Cortex of kidney (tissue), 1 donor: ENCODE measurements around the gene UBE2B.
"Not testable (repeated sequence)": the region's sequence is repeated elsewhere in the genome, so short reads cannot be mapped to it uniquely, and the experiment has no call there.

Source experiments
- DNase-seq: peaks from one replicate; lab custom pipeline; 2025; lab: John Stamatoyannopoulos, UW

UBE2B gene

DNA sequence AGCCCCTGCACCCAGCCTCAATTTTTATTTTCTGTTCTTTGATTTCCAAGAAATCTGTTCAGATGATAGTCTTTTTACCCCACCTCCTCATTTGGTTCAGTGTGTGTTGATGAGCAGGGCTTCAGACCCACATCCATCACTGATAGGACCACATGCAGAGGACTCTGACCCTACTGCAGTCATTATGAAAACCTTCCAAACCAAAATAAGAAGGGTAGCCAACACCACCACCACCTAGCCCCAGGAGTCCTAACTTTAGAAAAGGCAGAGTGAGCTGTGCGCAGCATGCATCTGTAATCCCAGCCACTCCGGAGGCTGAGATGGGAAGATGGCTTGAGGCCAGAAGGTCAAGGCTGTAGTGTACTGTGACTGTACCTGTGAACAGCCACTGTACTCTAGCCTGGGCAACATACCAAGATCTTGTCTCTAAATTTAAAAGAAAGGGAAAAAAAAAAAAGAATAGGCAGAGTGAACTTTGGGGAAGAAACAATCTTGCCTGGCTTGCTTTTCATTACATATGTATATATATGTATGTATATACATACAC is 27.3 kb downstream of the UBE2B start:
- no peak for DNase-seq

DNA sequence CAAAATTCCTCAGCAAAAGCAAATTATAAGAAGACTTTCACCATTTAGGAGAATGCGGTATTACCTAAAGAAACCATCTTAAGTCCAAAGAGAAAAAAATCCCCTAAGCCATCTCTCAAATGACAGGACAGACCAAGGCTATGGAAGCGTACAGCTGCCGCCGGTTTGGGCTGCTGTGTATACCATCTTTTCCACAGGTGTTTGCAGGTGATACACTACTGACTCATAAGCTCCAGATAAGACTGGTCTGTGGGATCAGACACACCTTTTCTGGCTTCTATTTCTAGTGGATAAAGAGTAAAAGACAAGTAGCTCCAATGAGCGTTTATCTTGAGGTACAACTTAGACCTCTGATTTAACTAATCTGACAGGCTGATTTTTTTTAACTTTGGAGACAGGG is 32.6 kb downstream of the UBE2B start:
- DNase-seq: no peak

DNA sequence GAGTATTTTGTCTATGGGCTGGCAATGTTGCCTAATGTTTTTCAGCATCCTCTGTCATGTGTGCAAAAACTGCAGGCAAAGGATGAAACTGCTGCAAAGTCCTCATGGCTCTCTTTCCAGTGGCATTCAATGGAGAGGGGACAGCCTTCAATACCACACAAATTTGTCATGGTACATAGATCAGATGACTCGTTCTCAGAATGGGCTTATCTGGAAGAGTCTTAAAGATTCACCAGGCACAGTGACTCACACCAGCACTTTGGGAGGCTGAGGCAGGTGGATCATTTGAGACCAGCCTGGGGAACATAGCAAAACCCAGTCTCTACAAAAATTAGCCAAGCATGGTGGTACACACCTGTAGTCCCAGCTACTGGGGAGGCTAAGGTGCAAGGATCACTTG is 35.0 kb downstream of the UBE2B start:
- DNase-seq: no peak

DNA sequence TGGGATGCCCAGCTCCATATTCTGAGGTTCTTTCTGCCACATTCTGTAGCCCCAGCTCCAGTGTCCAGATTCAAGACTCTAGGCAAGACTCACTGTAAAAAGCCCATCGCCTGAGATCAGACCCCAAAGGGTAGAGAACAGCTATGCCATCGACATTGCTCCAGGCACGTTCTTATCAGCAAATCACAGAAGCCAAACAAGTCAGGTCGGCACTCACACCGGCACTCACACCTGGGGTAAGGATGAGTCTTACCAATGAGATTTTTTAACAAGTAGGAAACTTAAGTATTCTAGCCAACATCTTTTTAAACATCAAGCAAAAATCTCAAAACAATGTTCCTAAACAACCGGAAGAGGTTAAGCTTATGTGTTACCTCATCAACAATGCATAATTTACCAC is 38.0 kb downstream of the UBE2B start:
- DNase-seq: no peak

DNA sequence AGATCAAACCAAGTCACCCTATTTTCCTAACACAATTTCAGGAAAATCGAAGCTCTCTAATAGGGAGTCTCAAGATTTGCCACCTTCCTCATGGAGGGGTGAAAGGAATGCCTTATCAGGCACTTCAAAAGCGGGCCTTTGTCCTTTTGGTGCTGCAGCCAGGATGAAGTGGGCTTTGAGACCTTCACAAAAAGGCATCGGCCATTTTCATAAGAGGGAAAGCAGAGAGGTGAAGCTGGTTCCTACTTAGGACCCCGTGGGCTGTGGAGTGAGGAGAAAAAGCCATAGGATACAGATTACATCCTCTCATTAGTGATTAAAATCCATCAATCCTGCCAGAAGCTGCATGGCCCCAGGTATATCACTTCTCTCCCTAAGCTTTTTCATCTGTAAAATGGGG is 39.5 kb downstream of the UBE2B start:
- no peak for DNase-seq

DNA sequence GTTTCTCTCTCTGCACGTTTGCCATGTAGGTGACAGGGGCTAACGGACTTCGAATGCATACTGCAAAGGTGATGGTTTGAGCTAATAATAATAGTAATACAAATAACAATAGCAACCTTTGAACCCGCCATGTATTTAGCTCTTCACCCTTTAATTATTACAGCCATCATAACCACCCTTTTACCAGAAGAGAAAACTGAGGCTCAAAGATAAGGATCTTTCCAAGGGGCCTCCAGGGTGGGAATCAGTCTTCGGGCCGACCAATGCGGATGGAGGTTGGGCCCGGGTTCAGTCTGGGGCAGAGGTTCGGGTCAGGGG is 39.8 kb downstream of the UBE2B start:
- DNase-seq: no peak

DNA sequence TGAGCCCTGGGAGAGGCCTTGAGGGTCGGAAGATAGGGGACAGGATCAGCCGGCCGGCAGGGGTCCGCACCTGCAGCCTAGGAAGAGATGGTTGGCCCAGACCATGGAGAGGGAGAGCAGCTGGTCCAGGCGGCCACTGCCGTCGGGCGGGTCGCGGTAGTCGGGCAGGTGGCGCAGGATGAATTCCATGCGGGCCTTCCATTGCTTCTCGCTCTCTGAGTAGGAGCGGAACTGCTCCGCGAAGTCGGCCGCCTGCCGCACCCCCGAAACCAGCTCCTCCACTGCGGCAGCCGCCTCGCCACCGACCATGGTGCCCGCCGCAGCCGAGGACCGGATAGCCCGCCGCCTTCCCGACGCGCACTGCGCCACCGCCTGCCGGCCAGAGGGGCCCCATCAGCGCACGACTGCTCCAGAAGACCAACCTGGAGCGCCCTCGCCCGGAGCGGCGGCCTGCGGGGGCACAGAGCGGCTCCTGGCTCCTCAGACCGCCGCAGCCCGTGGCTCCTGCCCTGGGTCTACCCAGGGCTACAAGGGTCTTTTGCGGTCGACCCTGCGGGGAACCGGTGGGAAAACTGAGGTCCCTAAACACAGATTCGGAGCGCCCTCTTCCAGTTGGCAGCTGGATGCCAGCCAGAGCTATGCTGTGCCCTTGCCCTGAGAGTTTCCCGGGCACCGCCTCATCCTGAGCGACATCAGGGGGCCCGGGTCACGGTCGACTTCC is 40.3 kb downstream of the UBE2B start, which contains the start of gene CDKN2AIPNL:
Gene CDKN2AIPNL, minus strand, starts transcription at position 336 of the 721 bp plus-strand sequence. Its CDS starts 27 bp downstream, at position 309.
- peak; percentile 81 for DNase-seq

DNA sequence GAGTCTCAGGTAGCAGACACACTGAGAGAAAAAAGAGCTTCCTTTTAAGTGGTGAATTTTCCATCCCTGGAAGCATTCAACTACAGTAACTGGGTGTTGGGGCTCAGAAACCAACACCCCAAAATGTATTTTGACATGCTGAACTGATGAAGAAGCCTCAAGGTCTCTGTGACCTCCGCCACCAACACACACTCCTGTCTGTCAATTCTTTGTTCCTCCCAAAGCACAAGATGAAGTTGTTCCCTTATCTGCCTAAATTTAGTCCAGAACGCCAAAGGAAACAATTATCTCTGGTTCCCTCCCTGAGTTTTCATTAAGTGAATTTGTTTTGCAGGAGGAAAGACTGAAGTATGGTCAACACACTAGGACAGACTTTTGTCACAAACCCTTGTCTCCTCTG is 41.7 kb downstream of the UBE2B start:
- DNase-seq: no peak

DNA sequence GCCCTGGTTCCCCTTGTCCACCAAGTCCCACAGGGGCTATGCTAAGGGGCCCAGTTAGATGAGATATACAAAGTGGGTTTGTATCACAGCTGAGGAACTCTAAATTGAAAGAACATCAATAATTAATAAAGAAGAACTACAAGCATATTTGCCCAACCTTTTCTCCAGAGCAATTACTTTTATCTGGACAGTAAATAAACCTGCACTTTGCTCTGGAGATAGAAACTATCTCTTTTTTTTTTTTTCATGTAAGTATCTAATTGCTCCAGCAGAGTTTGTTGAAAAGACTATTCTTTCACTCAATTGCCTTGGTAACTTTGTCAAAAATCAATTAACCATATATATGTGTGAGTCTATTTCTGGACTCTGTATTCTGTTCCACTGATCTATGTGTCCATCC is 46.3 kb downstream of the UBE2B start:
- no peak for DNase-seq

DNA sequence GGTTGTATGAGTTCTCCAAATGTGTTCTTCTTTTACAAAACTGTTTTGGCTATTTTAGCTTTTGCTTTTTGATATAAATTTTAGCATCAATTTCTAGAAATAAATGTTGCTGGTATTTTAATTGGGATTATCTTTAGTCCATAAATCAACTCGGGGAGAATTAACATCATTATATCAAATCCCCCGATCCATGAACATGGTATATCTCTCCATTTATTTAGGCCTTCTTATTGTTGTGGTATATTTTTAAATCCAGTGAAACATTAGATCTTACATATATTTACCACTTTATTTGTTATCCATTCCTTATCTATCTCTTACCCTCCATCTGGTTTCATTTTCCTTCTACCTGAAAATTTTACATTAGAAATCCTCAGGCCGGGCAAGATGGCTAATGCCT is 47.6 kb downstream of the UBE2B start:
- DNase-seq: no peak

DNA sequence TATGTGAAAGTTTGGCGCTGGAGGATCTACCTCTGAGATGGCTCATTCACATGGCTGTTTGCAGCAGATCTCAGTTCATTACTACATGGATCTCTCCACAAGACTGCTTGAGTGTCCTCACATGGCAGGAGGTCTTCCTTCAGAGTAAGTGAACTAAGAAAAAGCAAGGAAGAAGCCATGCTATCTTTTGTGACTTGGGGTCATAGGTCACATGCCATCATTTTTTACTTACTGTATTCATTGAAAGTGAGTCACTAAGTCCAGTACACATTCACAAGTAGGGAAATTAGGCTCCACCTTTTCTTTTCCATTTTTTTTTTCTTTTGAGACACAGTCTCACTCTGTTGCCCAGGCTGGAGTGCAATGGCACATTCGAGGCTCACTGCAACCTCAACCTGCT is 49.0 kb downstream of the UBE2B start:
- no peak for DNase-seq

DNA sequence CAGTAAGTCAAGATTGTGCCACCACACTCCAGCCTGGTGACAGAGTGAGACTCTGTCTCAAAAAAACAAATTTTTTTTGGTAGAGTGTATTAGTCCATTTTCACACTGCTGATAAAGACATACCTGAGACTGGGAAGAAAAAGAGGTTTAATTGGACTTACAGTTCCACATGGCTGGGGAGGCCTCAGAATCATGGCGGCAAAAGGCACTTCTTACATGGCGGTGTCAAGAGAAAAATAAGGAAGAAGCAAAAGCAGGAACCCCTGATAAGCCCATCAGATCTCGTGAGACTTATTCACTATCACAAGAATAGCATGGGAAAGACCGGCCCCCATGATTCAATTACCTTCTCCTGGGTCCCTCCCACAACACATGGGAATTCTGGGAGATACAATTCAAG is 49.7 kb downstream of the UBE2B start:
- DNase-seq: not testable (repeated sequence)

DNA sequence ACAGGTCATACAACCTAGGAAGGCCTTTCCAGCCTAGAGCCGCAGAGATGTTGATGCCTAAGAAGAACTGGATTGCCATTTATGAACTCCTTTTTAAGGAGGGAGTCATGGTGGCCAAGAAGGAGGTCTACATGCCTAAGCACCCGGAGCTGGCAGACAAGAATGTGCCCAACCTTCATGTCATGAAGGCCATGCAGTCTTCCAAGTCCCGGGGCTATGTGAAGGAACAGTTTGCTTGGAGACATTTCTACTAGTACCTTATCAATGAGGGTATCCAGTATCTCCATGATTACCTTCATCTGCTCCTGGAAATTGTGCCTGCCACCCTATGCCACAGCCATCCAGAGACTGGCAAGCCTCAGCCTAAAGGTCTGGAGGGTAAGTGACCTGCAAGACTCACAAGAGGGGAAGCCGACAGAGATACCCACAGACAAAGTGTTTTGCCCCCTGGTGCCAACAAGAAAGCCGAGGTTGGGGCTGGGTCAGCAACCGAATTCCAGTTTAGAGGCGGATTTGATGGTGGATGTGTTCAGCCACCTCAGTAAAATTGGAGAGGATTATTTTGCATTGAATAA is 51.5 kb downstream of the UBE2B start:
- no peak for DNase-seq

DNA sequence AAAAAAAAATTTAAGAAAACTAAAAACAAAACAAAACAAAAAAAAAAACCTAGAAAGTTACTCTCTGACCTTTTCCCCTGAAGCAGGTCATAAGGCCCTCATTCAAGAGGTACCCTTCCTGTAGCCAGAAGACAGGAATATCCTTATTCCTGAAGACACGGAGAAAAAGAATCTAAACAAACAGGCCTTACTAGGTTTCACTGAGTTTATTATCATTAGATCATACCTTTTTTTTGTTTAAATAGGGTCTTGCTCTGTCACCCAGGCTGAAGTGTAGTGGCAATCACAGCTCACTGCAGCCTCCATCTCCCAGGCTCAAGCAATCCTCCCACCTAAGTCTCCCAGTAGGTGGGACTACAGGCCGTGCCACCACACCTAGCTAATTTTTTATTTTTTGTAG is 52.0 kb downstream of the UBE2B start:
- DNase-seq: no peak

DNA sequence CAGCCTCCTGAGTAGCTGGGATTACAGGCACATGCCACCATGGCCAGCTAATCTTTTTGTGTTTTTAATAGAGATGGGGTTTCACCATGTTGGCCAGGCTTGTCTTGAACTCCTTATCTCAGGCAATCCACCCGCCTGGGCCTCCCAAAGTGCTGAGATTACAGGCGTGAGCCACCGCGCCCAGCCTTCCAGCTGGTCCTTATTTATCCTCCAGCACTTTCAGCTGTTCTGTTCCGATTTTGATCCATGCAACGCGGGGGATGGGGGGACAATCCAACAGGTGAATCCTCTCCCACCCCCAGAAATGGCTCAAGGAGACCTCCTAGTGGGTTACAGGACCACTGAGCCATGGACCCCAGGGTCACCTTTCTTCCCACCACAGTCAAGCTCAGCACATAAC is 55.0 kb downstream of the UBE2B start:
- no peak for DNase-seq

DNA sequence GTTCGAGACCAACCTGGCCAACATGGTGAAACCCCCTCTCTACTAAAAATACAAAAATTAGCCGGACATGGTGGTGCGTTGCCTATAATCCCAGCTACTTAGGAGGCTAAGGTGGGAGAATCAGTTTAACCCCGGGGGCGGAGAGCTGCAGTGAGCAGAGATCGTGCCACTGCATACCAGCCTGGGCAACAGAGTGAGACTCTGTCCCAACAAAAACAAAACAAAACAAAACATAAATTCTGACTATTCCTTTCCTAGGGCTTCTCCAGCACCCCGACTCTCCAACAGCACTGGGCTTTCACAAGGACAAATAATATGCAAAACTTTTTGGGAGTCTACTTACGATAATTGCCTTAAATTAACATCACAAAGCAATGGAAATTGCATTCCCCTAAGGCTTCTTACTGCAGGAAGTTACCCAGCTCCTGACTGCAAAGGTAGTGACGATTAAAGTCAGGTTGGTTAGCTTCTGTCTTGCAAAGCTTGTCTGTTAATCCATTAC is 56.2 kb downstream of the UBE2B start:
- no peak for DNase-seq

DNA sequence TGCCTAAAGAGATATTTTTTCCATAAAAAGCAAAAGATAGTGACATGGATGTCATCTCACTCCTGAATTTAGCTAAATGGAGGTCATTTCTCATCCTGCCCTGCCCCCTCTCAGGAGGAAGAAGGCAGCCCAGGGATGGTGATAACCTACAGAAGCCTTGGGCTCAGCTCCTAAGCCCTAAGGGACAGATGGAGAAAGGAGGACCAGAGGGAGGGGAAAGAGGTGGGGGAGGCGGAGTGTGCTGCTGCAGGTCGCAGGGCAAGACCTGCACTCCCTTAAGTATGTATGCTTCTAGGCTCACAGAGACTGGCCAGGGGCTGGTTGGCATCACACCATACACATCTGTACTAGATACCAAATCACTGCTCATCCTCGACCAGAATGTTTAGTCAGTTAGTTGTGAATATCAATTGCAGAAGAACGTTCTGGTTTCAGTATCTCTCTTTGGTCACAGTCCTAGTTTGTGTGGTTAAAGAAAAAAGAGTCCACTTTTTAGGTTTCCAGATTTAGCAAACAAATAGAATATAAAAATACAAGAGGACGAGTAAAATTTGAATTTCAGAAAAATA is 58.7 kb downstream of the UBE2B start:
- no peak for DNase-seq

DNA sequence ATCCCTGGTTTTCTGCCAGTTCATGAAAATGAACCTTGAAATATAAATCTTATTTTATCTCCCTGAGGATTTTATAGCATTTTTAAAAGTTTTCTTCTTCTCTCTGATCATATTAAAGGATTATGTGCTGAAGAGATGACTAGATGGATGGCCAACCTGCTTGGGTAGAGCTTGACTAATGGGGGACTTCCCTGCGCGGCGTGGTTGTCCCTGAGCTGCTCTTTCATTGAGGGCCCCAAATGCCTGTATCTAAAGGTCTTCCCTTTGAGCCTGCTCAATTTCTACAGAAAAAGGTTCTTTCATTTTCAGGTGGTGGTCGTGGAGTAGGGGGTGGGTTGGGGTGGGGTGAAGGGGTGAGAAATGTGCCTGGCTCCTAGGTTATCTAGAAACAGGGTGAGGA is 60.8 kb downstream of the UBE2B start:
- DNase-seq: no peak

DNA sequence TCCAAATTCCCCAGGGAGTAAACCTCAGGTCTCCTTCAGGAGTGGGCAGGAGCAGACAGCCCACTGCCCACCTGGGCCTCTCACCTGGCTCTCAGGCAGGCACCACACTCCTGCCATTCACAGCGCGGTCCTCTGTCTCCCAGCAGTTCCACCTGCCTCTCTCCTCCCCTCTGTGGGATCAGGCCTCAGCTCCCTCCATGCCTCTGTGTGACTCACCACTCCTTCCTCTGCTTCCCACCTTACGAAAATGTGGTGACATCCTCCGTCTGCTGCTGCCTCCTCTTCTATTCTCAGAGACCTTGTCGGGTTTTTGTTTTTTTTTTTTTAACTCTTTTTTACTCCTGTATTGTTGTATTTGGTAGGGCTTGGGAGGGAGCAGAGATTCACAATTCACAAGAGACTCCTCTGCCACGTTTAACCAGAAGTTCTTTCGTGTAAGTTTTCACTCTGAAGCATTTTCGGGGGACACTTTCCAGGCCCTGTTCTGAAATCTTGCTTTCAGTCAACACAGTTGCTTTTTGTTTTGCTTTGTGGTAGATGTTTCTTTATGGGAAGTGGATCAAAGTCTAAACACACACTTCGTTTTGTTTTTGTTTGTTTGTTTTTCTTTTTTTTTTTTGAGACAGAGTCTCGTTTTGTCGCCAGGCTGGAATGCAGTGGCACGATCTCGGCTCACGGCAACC is 61.4 kb downstream of the UBE2B start:
- DNase-seq: no peak

DNA sequence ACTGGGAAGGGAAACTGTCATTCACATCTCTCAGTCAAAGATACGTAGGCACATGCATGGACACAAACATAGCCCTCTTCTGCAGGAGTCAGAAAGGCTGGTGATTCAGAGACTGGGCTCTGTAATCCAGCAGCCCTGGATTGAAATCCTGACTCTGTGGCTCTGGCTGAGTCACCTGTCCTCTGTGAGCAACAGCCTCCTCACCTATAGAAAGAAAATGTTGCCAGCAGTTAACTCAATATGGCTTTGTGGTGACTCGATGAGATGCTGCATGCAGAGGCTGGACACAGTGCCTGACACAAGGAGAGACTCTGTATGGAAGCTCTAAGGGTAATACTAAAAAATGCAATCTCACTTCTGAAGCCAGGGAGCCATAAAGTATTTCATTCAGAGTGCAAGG is 64.2 kb downstream of the UBE2B start:
- DNase-seq: no peak

DNA sequence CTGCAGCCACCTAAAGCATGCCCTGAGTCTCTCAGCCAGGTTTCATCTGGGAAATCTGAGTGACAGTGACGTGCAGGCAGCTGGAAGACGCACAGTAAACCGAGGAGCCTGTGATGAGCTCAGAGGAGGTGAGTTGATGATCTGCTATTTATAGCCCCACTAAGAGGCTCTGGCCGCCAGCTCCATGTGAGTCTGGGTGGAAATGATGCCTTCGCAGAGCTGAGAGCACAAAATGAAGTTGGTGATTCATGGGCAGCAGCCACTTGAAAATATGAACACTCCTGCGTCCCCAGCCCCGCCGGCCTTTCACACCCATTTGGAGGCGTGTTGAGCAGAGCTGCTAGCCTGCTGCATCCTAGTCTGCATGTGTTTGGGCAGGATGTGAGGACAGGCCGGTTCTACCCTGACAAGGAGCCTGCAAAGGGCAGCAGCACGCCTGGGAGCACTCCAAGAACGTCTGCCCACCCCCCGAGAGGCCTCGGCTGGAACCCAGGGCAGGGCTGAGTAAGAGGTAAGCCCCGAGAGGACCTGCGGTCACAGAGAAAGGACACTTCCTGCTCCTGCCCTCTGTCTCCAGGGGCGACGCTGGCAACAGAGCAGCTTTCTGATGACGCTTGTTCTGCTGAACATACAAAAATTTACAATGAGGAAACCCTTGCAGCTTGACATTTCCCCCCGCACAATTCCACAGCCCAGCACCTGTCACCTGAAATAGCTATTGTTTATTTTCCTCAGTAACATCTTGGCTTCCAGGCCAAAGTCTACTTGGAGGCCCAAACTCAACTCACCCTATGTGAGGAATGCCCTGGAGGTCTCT is 65.4 kb downstream of the UBE2B start:
- no peak for DNase-seq

DNA sequence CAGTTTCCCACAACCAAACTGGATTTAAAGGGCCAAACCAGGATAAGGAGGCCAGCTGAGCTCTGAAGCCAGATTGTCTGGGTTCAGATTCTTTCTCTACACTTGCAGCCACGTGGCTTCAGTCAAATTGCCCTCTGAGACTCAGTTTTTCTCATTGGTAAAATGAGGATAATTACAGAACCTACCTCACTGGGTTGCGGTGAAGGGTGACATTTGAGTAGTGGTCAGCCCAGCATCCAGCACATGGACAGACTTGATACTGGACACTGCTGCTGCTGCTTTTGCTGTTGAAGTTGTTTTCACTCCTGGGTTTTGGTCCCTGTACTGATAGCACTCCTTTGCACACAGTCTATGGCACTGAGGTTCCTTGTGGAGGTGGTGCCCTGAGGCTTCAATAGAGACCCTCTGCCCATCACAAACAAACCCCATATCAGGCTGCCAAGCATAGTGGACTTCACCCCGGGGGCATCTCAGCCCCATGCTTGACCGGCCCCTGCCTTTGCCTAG is 66.0 kb downstream of the UBE2B start:
- no peak for DNase-seq
